ENCODE data around the gene IQCM.

The IQCM gene

DNA sequence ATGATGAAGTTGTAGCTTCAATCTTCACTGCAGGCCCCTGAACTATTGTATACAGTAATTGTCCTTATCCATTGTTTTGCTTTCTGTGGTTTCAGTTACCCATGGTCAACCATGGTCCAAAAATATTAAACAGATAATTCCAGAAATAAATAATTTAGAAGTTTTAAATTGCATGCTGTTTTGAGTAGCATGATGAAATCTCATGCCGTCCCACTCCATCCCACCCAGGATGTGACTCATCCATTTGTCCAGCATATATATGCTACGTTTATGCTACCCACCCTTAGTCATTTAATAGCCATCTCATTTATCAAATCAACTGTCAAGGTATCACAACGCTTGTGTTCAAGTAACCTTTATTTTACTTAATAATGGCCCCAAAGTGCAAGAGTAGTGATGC lies 34.5 kb downstream of the IQCM start:
- DNase-seq (ENCODE audit: low spot score): no peak

DNA sequence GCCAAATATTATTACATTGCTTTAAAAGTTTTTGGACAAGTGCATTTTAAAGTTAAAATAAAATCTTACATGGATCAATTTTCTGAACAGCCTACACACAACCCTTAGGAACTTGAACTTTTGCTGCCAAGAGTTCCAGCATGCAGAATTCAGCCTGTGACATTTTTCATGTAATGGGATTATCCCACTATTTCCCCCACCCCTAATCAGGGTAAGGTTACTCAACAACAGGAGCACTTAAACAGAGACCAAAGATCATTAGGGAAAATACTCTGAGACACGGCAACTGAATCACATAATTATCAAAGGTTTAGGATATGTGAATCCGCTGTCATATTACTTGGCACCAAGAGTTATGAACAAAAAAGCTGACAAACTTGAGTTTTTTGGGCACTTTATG lies 47.2 kb downstream of the IQCM start:
- DNase-seq (ENCODE audit: low spot score): no peak

DNA sequence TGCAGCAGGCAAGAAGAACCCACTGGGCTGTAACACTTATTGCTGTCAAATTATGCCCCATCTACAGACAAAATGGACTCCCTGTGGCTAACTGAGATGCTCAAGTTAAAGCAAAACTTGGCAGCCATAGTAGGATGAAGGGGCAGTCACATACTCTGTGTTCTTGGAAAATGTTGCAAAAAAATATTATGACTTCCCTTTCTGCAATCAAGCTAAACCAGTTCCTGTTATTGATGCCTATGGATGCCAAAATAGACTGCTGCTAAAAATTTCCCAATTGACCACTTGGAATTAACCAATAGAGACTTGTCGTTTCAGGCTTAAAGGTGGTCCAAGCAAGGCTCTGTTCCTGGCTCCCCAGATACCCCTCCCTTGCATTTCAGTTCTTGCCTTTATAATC lies 49.5 kb downstream of the IQCM start:
- DNase-seq (ENCODE audit: low spot score): no peak

DNA sequence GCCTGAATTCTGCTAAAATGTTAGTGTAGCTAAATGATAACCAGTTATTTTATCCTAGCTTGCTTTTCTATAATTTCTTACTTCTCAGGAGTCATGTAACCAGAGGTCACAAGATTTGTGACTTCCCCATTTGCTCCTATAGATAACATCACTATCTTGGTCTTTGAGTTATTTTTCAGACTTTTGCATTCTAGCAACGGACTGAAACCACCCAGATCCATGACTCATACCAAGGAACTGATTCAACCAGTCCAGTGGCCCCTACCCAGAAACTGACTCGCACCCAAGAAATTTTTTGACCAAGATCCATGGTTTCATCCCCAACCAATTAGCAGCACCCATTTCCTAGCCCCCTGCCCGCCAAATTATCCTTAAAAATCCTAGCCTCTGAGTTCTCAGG lies 50.0 kb downstream of the IQCM start:
- DNase-seq (ENCODE audit: low spot score): peak; percentile 56

DNA sequence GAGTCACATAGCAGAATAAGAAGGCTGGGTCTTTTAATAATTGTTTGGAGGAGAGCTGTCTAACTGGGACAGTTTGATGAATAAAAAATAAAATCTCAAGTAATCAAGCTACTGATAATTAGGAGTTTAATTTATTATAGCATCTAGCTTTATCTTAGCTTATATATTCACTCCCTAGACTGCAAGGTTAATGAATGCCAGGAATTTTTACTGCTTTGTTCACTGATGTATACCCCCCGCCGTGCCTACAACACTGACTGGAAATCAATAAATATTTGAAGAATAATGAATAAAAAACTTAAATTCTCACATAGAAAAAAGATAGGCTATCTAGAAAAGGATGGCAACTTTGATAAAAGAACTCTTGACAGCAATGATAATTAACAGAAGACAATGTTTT lies 59.7 kb downstream of the IQCM start:
- DNase-seq (ENCODE audit: low spot score): no peak

DNA sequence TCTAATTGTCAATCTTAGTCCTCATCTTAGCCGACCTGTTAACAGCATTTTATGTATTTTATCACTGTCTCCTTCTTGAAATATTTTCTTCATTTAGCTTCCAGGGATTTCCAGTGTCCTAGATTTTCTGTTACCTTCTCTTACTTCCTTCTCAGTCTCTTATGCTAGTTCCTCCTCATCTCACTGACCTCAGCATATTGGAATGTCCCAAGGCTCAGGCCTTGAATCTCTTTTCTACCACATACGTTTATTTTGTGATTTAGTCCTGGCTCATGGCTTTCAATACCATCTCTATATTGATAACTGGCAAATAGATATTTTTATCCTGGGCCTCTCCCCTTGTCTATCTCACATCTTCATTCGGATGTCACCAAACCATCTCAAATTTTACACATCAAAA lies 61.1 kb downstream of the IQCM start:
- peak; percentile 13 for DNase-seq (ENCODE audit: low spot score)

DNA sequence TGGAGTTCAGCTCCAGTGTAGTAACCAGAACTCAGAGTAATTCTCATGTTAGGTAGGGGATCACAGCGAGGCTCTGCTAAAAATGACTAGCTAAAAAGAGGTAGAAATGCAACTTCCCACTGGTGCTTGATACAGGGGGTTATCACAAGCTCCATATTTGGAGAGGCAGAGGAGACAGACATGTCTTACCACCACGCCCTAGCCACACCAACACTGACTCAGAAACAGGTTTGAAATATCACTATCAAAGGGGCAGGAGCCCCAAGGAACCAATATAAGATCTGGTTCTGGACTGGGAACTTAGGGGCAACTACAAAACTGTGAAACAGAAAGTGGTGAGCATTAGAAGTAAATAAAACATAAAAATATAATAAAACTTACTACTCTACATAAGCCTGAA lies 62.9 kb downstream of the IQCM start:
- no peak for DNase-seq (ENCODE audit: low spot score)

DNA sequence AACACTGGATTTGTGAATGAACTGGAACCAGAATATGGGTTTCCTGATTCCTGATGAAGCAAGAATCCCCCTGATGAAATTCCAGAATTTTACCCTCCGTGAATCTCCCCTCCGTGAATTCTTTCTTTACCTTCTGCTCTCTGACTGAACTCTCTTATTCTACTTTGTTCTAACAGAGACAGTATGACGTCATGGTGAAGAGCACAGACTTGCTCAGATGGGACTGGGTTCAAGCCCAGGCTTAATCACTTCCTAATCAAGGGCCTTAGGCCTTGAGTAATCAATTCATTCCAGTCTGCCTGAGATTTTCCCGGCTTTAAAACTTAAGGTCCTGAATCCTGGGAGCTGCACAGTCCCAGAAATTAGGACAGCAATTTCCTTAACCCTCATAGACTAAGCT lies 64.5 kb downstream of the IQCM start:
- no peak for DNase-seq (ENCODE audit: low spot score)

DNA sequence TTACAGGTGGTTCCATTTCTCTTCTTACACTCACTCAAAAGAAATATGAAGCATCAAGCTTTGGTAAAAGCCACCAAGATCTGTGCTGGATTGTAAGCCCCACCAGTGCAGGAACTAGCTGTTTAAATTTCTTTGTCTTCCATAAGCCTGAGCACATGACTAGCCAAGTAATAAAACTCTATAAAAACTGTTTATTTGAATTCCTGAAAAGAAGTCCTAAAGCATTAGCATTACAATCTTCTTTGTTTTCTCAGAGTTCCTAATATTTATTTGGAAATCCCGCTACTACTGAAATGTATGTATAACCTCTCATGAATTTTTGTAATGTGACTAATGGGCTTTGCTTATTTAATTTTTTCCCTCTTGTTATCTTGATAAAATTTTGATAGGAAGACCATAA lies 65.9 kb downstream of the IQCM start:
- DNase-seq (ENCODE audit: low spot score): no peak

DNA sequence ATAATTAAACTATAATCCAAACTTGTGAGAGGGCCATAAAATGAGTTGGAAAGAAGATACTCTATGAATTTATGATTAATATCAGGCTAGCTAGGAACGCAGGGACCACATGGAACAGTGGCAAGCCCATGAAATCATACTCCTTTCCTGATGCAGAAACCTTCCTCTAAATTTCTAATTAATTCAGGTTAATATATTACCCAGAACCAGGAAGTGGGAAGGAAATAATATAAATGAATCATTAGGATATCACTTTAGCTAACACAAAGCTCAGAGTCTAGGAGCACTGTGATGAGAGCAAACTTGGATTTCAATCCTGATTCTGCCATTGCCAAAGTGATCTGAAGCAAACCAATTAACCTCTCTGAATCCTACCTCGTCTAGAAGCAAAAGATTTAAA lies 68.0 kb downstream of the IQCM start:
- no peak for DNase-seq (ENCODE audit: low spot score)

DNA sequence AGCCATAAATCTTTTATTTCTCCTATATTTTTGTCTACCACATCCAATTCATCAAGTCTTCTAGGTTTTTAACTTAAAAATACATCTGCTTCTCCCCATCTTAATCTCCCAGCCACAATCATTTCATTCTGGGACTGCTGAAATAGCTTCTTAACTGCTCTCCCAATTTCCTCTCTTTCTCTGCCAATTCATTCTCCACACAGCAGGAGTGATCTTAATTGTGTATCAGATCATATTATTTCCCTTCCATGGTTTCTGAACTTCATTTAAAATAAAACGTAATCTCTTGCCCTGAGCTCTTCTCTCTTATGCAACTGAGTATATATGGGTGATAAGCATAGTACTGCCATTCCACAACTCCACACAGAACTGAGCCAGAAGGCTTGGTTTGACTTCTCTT lies 69.4 kb downstream of the IQCM start:
- DNase-seq (ENCODE audit: low spot score): no peak

DNA sequence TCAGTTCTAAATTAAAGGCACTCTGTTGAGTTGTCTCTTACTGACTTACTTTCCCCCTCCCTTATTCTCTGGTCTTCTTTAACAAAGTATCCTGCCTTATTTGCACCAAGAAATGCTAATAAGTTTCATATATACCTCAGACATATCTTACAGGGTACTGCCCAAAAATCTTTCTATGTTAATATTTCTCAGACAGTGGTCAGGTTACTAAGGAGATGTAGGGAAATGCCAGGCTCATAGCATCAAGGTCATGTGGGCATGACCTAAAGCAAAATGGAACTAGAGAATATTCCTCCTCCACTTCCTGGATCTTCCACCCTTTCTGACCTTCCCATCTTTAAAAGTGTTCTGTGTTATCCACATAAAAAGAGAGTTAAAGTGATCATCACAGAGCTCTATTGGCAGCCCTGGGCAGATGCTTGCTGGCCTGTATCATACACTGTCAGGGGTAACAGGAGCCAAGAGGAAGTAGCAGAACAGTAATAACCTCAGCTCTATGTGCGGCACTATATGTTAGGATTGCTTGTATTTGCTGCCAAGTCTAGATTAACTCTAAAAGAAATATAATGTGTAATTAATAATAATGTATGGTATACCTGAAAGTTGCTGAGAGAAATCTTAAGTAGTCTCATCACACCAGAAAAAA lies 74.3 kb downstream of the IQCM start:
- DNase-seq (ENCODE audit: low spot score): no peak

DNA sequence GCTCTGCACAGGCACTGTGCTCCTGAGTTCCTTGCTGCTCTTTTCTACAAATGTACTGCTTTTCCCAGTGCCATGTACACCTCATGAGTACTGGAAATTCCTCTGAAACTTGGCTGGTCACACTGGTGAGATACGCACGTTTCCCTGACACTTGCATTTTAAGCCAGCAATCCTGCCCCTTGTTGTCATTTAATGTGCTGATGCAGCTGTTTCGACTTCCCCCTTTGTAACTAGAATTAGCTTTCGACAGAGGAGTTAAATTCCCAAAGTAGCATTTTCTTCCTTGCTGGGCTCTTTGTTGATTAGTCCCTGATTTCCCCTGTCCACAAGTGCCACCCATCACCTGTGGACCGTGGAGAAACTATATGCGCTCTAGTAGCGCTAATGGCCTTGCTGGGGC lies 77.5 kb downstream of the IQCM start:
- no peak for DNase-seq (ENCODE audit: low spot score)

DNA sequence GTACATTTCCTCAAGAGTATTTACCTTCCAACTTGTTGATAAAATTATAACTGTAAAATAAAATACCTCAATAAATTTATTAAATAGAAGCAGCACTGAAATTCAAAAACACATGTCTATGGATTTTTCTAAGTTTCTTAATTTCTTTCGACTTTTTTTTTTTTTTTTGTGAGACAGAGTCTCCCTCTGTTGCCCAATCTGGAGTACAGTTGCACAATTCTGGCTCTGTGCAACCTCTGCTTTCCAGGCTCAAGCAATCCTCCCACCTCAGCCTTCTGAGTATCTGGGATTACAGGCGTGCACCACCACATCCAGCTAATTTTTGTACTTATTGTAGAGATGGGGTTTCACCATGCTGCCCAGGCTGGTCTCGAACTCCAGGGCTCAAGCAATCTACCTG lies 79.8 kb downstream of the IQCM start:
- DNase-seq (ENCODE audit: low spot score): no peak

DNA sequence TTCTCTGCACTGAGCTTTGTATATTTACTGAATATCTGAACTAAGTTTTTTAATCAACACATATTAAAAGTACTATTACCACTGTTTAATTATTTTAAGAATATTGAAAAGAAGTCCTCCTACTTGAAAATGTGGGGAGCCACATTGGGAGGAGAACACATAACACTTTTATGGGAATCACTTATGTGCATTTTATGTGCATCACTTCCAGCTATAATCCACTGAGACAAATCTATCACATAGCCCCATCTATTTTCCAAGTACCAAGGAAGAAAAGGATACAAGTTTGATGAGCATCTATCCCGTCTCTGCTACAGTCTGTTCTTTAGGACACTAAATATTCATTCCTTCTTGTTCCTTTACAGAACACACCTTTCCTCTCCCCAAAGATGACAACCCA lies 87.2 kb downstream of the IQCM start:
- no peak for DNase-seq (ENCODE audit: low spot score)

DNA sequence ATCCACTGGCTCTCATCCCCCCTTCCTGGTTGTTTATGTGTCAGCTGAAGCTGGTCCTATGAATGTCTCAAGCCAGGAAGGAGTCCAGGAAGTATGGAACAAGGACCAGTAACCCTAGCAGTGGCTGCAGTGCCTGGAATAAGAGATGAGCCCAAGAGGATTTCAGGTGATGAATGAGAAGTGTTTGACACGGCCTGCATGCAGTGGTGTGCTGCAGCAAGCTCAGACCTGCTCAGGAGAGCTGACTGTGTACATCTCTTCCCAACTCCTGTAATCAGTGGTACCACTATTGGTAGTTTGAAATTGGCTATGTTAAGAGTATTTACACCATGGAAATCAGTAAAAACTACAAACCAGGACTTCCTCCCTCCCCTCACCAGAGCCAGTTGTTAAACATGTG lies 88.0 kb downstream of the IQCM start:
- no peak for DNase-seq (ENCODE audit: low spot score)

DNA sequence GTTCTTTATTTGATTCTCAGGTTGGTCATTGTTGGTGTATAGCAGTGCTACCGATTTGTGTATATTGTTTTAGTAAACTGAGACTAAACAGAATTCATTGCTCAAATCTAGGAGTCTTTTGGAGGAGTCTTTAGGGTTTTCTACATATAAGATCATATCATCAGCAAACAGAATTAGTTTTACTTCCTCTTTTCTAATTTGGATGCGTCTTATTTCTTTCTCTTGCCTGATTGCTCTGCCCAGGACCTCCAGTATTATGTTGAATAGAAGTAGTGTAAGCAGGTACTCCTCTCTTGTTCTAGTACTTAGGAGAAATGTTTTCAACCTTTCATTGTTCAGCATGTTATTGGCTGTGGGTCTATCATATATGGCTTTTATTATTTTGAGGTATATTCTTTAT lies 92.6 kb downstream of the IQCM start:
- DNase-seq (ENCODE audit: low spot score): no peak

DNA sequence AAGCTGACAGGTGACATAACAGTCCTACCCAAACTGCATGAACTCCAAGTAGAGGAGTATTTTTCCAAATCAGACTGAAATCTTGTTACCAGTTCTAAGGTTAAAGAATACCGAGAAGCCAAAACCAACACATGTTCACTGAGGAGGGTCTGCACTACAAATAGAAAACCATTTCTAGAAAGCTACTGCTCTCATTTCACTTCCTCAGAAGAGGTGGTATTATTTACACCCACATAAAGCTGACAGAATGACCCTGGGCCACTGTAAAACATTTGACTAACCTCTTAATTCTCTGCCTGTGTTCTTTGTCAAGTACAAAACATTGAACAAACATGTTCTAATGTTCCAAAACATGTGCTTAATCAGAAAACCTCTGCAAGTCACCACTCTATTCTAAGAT lies 95.8 kb downstream of the IQCM start:
- no peak for DNase-seq (ENCODE audit: low spot score)

DNA sequence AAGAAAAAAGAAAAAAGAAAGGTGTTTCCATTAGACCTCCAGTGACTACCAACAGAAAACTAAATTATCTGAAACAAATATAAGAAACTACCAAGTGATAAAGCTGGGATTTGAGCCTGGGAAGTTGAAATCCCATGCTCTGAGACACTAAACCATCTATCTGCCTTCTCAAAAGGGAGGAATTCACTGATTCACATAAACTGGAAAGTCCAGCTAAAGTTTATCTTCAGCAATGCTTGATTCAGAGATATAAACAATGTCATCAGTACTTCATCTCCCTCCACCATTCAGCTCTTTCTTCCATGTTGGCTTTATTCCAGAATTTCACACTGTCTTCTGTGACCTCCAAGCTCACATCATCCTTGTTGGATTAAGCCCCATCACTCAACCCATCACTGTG lies 96.3 kb downstream of the IQCM start:
- DNase-seq (ENCODE audit: low spot score): no peak

DNA sequence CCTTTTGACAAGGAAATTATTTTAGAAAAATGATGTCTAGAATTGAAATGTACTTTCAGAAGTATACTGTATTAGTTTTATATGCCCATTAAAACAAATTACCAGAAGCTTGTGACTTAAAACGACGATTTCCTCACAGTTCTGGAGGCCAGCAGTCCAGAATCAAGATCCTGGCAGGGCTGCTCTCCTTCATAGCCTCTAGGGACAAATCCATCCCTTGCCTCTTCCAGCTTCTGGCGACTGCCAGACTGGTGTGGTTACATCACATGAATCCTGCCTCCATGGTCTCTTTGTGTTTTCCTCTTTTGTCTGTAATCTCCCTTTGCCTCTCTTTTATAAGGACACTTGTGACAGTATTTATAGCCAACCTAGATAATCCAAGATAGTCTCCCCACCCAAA lies 97.1 kb downstream of the IQCM start:
- DNase-seq (ENCODE audit: low spot score): no peak

DNA sequence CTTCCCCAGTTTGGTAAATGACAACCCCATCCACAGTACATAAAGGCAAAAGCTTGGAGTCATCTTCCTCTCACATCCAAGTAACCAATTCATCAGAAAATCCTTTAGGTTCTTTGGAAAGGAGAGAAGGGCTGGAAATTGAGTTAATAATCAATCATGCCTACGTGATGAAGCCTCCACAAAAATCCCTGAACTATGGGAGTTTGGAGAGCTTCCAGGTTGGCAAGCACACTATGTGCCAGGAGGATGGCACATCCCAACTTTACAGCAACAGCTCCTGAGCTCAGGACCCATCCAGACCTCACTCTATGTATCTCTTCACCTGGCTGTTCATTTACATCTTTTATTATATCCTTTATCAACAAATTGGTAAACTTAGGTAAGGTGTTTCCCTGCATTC lies 98.9 kb downstream of the IQCM start:
- no peak for DNase-seq (ENCODE audit: low spot score)

DNA sequence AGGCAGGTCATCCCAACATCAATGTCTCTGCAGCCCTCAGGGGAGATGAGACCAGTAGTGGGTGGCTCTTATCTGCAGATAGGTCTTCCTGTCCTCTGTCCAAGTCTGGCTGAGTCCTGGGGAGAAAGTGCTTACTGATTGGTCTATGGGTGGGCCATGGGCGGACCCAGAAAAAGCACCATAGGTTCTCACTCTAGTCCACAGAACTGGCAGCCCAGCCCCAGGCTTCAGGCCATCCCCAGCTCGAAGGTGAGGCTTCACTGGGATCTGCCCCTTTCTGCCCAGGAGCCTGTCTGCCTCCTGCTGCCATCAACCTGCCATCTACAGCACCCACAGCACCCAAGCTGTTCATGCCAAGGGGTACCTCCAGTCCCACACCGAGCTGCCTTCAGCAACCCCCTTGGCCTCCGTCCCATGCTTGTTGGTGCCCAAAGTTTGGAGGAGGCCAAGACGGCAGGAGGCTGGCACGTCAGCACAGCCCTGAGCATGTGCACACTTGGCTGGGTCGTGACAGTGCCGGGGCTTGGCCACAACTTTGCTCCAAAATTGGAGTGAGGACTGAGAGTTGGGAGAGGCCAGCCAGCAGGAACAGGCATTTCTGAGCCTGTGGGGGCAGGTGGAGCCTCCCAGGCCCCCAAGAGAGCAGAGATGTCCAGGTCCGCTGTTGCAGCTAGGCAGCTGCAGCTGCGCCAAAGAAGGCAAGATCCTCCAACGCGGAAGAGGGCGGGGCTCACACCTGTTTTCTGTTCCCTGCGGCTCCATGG lies 99.6 kb downstream of the IQCM start:
- DNase-seq (ENCODE audit: low spot score): no peak

DNA sequence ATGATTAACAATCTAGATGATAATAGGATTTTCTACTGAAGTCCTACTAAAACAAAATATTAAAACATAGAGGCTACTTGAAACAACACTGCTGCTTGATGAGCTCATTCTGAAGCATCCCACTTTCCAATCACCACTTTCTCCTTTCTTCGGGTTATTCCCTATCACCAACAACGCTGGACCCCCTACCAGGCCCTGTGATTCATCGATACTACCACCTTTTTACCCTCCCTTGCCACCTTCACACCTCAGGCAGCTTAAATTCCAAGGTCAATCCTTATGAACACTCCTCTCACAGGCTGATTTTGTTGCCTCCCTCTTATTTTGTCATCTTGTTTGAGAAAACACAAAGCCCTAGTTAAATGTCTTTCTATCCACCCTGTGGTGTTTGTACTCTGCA lies 102.6 kb downstream of the IQCM start:
- no peak for DNase-seq (ENCODE audit: low spot score)
